ENCODE data around the gene HNRNPR.
"Not testable (repeated sequence)": the region's sequence is repeated elsewhere in the genome, so short reads cannot be mapped to it uniquely, and the experiment has no call there.

Gene HNRNPR

GRCh38 chr1:23322770-23323169 lies 21.3 kb downstream of the HNRNPR start:
- no peak for DNase-seq

DNA sequence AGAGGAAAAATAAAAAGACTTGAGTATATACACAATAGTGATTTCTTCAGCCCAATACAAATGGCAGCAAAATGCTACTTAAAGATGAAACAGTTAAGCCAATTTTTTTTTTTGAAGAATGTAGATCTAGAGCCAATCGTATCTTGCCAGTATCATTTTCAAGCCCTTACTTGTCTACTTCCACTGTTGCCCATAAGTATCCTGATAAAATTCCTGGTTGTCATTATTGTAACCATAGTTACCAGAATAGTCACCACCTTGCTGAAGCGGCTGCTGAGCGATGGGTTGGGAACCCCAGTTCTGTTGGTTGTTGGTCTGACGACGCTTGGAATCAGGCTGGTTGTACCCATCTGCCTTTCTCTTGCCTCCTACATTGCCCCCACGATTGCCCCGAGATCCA lies 33.8 kb downstream of the HNRNPR start:
- DNase-seq: not testable (repeated sequence)

GRCh38 chr1:23304140-23304620 lies 39.9 kb downstream of the HNRNPR start:
- DNase-seq: no peak

DNA sequence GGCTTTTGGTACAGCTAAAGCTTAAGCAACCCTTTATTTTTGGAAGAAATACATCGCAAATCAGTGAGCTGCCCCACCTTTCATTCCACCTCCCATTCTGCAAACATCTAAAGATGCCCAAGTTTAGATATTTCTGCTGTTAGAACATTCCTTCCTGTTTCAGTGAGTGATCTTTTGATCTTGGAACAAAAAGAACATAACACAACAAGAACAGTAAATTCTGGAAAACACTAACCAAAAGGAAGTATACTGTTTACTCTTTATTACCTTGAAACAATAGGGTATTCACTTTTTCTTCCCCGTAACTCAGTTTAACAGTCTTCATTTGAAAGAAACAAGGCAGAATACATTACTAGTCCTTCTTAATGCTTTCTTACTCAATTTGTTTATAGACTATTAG lies 40.6 kb downstream of the HNRNPR start:
- no peak for DNase-seq

- DNase-seq: no peak
Observed at GRCh38 chr1:23296931-23297330, 47.2 kb downstream of the HNRNPR start.

DNA sequence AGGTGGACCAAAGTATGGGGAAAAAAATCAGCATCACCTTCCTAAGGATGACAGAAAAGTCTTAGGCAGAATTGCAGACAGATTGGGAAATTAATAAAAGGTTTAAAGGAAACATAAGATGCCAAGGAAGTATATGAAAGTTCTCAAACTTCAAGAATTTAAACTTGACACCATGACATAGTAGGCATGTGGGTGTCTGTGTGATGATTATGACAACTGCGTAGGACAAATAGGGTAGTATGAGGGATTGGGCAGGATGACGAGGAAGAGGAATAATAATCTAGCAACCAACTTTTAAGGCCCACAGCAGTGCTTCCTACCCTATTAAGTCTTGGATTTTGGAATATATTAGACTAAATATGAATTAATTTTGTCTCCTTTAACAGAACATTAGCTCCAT lies 52.4 kb downstream of the HNRNPR start:
- DNase-seq: no peak

DNA sequence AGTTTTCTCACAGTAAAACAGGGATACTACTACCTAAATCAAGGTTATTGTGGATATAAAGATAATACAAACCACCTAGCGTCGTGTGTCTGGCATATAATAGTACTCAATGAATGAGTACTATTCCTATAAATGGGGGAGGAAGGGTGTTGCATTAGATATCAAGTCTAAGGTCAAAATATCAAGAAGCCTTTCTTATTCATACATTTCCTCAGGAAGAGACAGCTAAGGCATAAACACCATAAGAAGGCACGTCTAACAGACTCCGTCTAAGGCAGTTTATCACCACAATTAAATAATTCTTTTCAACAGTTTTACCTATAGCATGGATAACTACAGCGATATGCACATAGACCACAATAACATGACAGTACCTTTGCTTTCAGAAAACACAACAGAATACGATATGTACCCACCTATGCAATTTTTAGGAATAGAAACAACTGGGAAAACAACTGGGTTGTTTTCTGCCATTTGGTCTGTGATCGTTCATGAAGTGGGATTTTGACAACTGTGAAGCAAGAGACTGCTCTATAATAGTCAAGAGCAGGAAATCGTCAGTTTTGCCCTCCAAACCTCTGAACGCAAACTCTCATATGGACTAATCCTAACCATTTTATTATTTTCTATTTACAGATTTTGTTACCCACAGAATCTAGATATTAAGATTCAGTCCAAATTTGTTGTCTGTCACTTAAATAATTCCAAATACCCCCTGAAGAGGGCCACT lies 53.1 kb downstream of the HNRNPR start:
- no peak for DNase-seq

DNA sequence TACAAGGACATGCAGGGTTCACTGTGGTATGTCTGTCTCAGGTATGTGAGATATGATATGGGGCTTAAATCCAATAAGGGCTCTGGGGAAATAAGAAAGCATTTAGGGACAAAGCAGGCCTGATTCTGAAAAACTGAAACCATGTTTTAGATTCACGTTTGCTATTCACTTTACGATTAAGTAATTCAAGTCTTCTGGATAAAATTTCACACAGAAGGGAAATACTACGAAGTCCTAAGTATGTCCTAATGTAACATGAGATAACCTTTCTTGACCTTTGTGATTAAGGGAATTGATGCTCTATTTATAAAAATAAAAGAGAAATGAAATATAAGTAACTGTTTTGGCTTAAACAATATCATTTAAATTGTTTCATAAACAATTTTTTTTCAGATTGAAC lies 55.4 kb downstream of the HNRNPR start:
- DNase-seq: no peak

- DNase-seq: no peak
Observed at GRCh38 chr1:23288201-23288600, 55.9 kb downstream of the HNRNPR start.

- no peak for DNase-seq
Observed at GRCh38 chr1:23286401-23286800, 57.7 kb downstream of the HNRNPR start.

DNA sequence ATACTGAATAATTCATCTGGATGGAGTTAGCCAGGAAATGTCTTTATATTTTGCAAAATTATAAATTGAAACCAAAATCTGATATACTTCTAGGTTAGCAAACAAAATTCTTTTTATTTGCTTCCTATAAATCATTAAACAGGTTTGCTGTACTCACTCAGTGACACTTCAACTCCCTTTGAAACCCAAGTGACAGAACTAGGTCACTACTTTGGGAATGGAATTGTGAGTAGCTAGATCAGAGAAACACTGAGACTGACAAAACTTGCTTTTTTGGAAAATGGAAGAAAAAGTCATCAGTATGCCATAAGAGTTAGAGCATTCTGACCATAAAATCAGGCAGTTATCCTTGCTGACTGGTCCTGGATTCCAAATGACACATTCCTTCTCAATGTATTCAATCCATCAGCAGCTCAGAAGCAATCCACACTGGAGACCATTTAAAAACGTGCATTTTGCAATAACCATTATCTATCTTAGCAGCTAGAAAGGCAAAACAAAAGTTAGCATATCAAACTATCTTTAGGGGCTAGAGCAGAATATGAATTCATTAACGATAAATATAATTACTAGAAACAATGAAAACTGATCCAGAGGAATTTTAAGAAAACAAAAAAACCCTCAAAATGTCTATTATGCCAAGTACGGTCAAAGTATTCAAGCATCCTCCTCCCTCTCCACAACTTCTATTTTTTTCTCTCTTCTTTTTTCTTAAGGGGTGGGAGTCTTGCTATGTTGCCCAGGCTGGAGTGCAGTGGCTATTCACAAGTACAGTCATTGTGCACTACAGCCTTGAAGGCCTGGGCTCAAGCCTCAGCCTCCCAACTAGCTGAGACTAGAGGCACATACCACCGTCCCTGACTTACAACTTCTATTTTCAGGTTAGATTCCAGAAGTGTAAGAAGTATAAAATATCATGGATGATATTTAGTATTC lies 60.1 kb downstream of the HNRNPR start:
- no peak for DNase-seq

GRCh38 chr1:23282957-23283356 lies 61.1 kb downstream of the HNRNPR start:
- no peak for DNase-seq

GRCh38 chr1:23278717-23279116 lies 65.4 kb downstream of the HNRNPR start:
- no peak for DNase-seq

- no peak for DNase-seq
Observed at GRCh38 chr1:23276531-23276930, 67.6 kb downstream of the HNRNPR start.

DNA sequence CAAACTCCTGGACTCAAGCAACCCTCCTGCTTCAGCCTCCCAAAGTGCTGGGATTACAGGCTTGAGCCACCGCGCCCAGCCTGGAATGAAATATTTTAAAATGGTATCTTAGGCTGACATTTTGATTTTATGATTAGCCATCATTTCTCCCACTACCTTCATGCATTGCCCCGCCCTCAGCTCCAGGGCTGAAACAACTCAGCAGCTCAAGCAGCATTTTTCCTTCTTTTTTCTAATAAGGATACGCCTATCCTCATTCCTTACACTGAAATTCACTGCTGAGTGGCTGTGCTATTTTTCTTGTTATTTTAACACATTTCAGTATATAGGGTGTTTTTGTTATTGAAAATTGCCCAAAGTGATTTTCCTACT lies 70.0 kb downstream of the HNRNPR start:
- DNase-seq: no peak

DNA sequence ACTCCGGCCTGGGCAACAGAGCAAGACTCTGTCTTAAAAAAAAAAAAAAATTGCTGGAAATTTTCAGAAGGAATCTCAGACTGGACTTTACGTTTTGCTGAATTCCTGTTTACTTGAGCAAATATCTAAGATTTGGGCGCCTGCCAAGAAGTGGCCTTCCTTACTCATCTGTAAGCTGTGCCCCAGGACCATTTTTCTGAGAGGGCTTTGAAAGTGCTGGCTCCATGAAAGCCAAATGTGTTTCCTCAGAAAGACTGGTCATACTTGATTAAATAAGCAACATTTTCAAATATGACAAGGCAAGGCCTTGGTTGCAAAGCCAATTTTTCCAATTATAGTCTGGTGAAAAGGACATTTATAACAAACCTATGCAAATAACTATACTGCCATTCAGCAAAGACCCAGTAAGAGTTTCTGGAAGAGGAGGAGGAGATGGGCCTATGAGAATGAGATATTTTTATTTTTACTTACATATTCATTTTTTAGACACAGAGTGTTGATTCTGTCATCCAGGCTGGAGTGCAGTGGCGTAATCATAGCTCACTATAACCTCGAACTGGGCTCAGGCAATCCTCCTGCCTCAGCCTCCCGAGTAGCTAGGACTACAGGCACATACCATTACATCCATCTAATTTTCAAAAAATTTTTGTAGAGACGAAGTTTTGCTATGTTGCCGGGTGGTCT lies 70.5 kb downstream of the HNRNPR start:
- DNase-seq: no peak

DNA sequence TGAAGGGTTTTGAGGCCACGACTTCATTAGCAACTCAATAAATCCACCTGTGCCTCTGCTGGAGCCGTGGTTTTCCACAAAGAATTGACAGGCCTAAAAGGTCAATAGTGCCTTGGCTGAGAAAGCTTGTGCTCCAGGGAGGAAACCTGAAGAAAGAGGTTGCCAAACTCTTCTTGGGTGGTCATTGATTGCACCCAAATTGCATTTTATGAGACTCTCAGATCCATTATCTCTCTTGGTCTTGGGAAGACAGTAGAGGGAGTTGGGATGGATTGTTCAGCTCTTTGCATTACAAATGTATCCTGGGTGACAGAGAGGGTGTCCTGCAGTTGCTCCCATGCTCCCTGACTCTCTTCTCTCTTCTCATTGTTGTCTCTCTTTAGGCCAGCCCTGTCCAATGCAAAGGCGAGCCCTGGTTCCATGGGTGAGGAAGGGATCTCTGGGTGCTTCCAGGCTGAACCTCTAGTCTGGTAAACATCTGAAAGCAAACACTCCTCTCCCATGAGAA lies 80.7 kb downstream of the HNRNPR start:
- DNase-seq: no peak

DNA sequence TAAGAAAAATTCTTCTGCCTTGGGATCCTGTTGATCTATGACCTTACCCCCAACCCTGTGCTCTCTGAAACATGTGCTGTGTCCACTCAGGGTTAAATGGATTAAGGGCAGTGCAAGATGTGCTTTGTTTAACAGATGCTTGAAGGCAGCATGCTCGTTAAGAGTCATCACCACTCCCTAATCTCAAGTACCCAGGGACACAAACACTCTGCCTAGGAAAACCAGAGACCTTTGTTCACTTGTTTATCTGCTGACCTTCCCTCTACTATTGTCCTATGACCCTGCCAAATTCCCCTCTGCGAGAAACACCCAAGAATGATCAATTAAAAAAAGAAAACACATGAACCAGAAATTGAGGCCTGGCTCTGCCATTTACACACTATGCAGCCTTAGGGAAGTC lies 86.0 kb downstream of the HNRNPR start:
- not testable (repeated sequence) for DNase-seq

DNA sequence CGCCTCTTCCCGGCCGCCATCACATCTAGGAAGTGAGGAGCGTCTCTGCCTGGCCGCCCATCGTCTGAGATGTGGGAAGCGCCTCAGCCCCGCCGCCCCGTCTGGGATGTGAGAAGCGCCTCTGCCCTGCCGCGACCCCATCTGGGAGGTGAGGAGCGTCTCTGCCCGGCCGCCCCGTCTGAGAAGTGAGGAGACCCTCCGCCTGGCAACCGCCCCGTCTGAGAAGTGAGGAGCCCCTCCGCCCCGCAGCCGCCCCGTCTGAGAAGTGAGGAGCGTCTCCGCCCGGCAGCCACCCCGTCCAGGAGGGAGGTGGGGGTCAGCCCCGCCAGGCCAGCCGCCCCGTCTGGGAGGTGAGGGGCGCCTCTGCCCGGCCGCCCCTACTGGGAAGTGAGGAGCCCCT lies 86.7 kb downstream of the HNRNPR start:
- not testable (repeated sequence) for DNase-seq

All from CD4-positive, alpha-beta T cell treated with Interleukin-17A for 4 hours (primary cell).